Measurements from ENCODE around the gene UROC1. TPM values are rescaled to one million over a fixed set of nuclear protein-coding genes. Genes with fewer than 3 reads are reported as not detected.

Gene UROC1
- total and polyA plus RNA-seq, 2 of the 4 experiments (the other 2 are of a cell fraction) = not detected

DNA sequence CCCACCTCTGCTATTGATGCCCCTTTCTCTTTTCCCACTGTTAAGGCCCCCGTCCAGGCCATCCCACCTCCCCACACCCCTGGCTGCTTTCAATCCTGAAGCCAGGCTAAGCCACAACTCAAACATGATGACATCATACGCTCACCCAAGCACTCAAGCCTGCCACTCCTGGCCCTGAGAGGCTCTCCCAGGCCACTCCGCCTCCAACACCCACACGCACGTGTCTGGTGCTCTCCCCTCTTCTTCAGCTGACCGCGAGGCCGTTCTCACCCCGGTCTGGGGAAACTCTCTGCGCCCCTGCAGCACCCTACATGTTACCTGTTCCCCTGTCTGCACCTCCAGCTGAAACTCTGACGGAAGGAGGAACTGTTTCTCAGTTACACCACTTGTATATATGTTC lies 48.1 kb downstream of the UROC1 start:
- Histone ChIP-seq H3K4me1 (ENCODE audit: control insufficient read depth, insufficient read depth, low read length) (peaks cover 14% of the 10 kb centered on the region; the same call in 1 of the 2 replicates), H4K91ac (ENCODE audit: insufficient read depth, low read depth, low read length) (no peak overlapping the region), H3K4me3 (ENCODE audit: insufficient read depth, low read depth, low read length) (no peak overlapping the region), H4K5ac (ENCODE audit: low read depth, low read length) (no peak overlapping the region), H3K56ac (ENCODE audit: extremely low read depth, insufficient read depth, low read length) (no peak overlapping the region), H3K27me3 (ENCODE audit: control insufficient read depth, insufficient read depth, low read length) (no peaks in the 10 kb centered on the region), H3K4me2 (ENCODE audit: low read depth, low read length) (no peak overlapping the region), H3K9me3 (ENCODE audit: control insufficient read depth, insufficient read depth, low read length) (no peaks in the 10 kb centered on the region), H3K18ac (ENCODE audit: low read depth, low read length) (no peak overlapping the region), H3K36me3 (ENCODE audit: control insufficient read depth, insufficient read depth, low read length) (peaks cover 65% of the 10 kb centered on the region), H3K23ac (ENCODE audit: low read depth, low read length) (no peak overlapping the region), H3K27ac (ENCODE audit: insufficient read depth, low read length) (no peak overlapping the region), H3K9me1 (ENCODE audit: insufficient read depth, low read length) (peaks cover 19% of the 10 kb centered on the region), H3K9ac (ENCODE audit: low read depth, low read length) (no peak overlapping the region), H3K79me1 (ENCODE audit: low read depth in 1 of 2, low read length in 2 of 2) (peaks cover 54 to 79% of the 10 kb centered on the region in 2 experiments), H2AFZ (replicated peaks; ENCODE audit: low read length, poor library complexity) (no peak overlapping the region), H2BK120ac (ENCODE audit: low read depth, low read length) (no peak overlapping the region), H2BK5ac (ENCODE audit: low read depth, low read length, poor library complexity, severe bottlenecking) (no peak overlapping the region), H2AK5ac (ENCODE audit: low read depth, low read length) (no peak overlapping the region), H4K20me1 (ENCODE audit: insufficient read depth, low read length) (peaks cover 52% of the 10 kb centered on the region), H3K4ac (ENCODE audit: low read depth, low read length) (no peak overlapping the region), H4K8ac (ENCODE audit: low read depth in 2 of 2, low read length in 2 of 2) (no peak overlapping the region), H2BK20ac (ENCODE audit: low read depth, low read length) (no peak overlapping the region), H2BK15ac (ENCODE audit: low read depth, low read length) (no peak overlapping the region), H3K14ac (replicated peaks; ENCODE audit: low read depth, low read length) (no peak overlapping the region), H2AK9ac (replicated peaks; ENCODE audit: low read depth, low read length, poor library complexity) (no peak overlapping the region)
- DNase-seq (no peak), ATAC-seq (ENCODE audit: low read depth) (no peak)
- ChIA-PET CTCF (no interaction called here), POLR2A (ENCODE audit: unreplicated experiment) (no interaction called here)
- TF ChIP-seq MAZ (IDR thresholded peaks at IDR 0.05; ENCODE audit: borderline replicate concordance, low read depth, low read length) (no peak), POLR2A (IDR thresholded peaks at IDR 0.05; ENCODE audit: low read depth, low read length) (no peak), CEBPB (IDR thresholded peaks at IDR 0.05; ENCODE audit: low read depth, low read length) (no peak), MXI1 (IDR thresholded peaks at IDR 0.05; ENCODE audit: borderline replicate concordance, low read depth, low read length) (no peak), NFE2L2 (IDR thresholded peaks at IDR 0.05; ENCODE audit: low read depth, low read length) (no peak), MAFK (IDR thresholded peaks at IDR 0.05; ENCODE audit: low read depth, low read length) (no peak)
- WGBS, 2 experiments (ENCODE audit: extremely low coverage in 2 of 2, insufficient read length in 1 of 2) = 98% methylated on average over 8 of the region's 11 CpGs; no CpG with 5 or more reads in 1 of the 2 experiments
- in situ Hi-C loops (cut with MboI; ENCODE audit: low sequenced_read_pairs) (no loop called here), dilution Hi-C loops (cut with HindIII; ENCODE audit: low sequenced_read_pairs, unreplicated experiment) (no loop called here), intact Hi-C loops (cut with micrococcal nuclease) (no loop called here)
- no TSS peak for BruUV-seq (replicated peaks)
